HG03432 (cell line): ENCODE measurements around the gene ZNF594.
"Not testable (repeated sequence)": the region's sequence is repeated elsewhere in the genome, so short reads cannot be mapped to it uniquely, and the experiment has no call there.

ENCODE experiments used
- ATAC-seq: cut with Tn5 transposase; IDR thresholded peaks from one replicate; pipeline ENCODE4 v1.9.1; 2021; ENCODE audit warnings: mild to moderate bottlenecking, moderate library complexity; ENCODE audit not compliant: unreplicated experiment

ZNF594 gene

DNA sequence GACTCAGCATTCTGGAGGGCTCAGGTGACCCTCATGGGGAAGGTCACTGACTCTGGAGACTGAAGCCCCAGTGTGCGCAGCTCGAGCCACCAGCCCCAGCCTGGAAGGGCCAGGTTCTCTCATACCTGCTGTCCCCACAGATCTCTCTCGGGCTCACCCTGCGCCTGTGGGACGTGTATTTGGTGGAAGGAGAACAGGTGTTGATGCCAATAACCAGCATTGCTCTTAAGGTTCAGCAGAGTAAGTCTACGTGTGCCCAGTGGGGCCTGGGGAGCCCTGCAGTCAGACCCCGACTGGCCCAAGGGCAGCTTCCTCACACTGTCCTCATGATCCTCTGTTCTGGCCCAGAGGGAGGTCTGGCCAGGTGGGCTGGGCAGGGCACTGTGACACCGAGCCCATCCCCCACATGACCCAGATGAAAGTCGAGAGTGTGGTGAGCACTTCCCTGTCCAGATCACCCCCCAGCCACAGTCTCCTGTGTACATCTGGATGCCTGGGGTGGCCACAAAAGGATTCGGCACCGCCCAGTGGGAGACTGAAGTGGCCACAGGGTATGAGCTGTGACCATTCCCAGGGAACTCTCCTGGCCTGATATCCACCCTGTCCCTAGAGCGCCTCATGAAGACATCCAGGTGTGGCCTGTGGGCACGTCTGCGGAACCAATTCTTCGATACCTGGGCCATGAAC is 54.0 kb downstream of the ZNF594 start:
- ATAC-seq = not testable (repeated sequence)

DNA sequence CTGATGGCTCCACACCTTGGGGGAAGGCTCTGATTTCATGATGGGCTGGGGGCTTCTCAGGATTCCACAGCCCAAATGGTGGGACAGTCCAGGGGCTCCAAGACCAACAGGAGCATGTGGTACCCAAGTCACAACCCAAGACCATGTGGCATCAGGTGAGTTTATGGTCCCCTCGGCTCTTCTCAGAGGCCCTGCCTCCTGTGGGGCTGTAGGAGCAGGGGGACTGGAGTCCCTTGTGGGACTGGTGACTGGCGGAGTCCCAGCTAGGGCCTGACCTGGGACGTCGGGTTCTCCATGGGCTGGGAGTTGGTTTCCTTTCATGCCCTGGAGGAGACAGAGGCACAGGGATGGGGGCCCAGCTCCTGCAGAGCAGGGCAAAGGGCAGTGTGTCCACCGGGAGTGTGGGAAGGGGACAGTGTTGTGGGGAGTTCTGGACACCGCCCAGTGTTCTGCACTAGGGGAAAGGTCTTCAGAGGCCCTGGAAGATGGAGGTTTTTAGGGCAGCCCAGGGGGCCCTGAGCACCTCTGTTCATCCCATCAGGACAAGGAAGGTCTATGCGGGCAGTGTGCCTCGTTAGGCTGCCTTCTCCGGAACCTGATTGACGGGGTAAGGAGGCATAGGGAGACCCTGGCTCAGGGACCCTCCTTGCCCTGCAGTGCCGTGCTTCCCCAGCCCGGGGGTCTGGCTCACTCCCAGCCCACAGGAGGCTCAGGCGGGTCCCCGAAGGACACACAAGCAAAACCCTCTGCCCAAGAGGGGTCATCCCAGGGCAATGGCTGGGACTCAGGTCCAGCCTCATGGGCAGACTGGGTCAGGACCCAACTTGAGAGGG is 54.9 kb downstream of the ZNF594 start:
- not testable (repeated sequence) for ATAC-seq

DNA sequence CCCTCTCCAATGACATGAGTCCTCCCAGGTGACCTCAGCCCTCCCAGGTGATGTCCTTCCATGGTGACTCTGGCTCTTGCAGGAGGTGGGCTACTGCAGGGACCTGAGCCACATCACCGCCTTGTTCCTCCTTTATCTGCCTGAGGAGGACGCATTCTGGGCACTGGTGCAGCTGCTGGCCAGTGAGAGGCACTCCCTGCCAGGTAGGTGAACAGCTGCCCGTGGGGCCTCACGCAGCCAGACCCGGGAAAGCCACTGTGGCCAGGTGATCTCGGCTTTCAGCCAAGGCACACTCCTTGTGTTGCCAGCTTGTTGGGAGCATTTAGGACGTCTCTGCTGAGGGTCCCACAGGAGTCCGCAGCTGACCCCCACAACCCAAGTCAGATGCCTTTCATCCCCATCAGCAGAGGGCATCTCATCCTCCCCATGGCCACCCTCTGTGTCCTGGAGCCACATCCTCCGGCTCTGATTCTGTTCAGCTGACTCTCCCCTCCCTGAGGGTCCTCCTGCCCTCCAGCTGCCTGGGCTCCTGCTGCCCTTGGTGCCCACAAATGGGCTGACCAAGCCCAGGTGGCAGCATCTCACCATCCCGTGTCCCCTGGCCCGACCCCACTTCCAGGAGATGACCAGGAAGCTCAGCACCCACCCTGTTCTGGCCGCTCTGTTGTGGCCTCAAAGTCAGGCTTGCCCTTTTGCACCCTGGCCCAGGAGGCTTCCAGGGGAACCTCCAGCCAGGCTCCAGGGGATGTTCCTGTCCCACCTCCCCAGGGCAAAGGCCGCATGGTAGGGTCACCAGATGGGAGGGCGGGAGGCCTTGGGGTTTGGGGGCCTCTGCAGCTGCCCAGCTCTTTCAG is 55.7 kb downstream of the ZNF594 start:
- ATAC-seq = no peak

DNA sequence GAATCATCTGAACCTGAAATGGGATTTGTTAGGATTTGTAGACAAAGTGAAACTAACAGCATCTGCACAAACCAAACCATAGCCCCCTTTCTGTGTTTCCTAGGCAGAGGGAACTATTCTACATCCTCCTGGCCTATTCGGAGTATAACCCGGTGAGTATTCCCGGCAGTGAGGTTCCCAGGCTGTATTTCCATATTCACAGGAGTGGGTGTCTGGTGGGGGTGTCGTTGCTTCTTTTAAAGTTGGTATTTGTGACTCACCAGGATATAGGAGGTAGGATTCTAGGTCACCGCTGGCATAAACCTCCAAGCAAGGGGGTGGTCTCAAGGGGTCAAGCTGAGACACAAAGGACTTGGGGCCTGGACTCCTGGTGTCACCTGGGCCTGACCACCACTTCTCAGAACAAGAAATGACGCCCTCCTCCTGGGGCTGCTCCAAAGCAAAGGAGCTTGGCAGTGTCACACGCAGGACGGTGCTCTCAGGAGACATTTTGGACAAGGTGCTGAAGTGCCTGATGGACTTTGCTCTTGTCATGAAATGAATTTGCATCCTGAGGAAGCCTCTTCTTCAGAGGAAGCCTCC is 56.4 kb downstream of the ZNF594 start:
- not testable (repeated sequence) for ATAC-seq

DNA sequence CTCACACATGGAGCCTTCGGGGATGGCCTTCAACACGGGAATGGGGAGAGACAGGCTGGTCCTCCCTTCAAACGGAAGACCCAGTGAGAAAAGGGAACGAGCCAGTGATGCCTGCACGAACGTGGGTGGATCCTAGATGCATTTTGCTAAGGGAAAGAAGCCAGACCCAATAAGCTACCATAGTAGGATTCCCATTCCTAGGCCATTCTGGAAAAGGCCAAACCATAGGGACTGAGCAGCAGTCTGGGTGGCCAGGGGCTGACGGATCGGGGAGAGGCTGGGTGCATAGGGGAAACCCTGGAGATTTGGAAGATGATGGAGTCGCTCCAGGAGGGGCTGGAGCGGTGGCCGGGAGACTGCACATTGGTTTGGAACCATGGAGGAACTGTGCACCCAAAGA is 57.1 kb downstream of the ZNF594 start:
- ATAC-seq = not testable (repeated sequence)

DNA sequence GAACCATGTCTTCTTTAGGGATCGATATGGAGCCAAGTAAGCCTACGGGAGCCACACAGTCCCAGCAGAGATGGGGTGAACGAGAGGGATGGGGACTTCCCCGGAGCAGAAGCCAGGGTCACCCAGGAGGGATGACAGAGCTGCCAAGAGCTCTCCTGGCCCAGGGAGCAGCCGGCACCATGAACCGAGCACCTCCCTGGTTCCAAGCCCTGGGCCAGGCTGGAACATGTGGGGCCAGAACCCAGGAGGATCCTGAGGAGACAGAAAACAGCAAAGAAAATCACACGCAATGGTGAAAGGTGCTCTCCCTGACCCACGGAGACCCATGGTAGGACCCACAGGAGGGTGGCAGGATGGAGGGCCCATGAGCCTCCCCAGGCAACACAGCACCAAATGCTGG is 57.7 kb downstream of the ZNF594 start:
- not testable (repeated sequence) for ATAC-seq

DNA sequence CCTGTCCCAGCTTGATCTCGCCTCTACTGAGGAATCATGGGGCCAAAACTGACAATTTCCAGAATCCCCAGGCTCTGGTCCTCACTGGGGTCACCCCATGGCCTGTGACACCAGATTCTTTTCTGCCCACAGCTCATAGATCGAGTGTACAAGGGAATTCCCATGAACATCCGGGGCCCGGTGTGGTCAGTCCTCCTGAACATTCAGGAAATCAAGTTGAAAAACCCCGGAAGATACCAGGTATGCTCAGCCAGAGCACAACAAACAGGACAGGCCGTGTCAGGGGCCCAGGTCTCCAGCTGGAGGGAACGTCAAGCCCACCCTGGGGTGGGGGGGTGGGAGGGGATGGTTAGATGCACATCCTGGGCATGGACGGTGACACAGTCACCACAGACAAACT is 58.4 kb downstream of the ZNF594 start:
- no peak for ATAC-seq

DNA sequence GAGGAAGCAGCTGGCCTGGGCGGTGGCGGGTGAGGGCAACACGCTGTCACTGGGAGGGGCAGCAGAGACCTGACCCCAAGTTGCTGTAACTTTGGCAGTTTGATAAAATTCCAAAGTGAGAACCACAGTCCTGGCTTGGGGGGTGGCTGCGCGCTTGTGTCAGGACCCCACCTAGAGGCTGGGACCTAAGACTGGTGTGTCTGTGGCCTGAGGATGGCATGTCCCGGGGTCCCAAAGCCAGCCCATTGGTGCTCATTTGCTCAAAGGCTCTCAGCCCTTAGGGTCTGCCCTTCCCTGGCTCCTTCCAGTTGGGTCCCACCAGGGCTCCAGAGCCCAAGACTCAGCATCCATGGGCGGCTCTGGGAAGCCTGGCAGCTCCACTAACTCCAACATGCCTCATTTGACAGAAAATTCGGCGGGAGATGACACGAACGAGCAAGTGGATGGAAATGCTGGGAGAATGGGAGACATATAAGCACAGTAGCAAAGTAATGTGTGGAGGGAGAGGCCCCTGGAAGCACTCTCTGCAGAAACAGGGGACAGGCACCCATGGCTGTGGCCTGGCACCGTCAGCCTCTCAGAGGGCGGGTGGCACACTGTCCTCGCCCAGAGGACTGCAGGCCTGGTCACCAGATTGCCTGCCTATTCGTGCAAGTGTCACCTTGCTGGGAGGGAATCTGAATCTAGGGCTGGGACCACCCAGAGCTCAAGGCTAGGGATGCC is 59.0 kb downstream of the ZNF594 start:
- not testable (repeated sequence) for ATAC-seq

DNA sequence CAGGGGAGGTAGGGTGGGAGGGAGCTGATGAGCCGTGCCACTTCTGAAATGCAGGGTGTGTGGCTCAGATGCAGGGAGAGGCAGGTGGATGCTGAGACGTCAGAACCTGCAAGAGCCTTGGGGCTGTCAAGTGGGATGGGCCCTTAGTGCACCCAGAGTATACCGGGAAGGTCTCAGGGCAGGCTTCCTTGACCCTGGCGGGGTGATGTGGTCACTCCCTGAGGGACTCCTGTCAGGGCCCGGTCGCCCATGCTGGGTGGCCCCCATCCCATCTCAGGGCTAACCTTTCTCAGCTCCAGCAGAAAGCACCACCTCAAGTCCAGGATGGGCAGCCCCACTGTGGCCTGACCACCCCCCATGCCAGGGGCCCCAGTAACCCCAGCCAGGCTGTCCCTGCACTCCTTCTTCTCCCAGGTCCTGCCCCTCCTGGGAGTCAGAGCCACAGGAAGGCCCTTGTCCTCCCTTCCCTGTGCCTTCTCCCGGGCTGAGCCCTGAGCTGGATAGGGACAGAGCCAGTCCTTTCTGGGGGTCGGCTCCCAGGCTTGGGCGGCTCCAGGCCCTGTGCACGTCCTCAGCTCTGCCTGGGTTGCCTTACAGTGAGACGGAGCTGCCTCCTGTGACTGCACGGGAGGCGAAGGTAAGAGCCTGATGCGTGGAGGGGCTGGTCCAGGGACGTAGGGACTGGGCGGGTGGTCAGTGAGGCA is 59.7 kb downstream of the ZNF594 start:
- not testable (repeated sequence) for ATAC-seq

DNA sequence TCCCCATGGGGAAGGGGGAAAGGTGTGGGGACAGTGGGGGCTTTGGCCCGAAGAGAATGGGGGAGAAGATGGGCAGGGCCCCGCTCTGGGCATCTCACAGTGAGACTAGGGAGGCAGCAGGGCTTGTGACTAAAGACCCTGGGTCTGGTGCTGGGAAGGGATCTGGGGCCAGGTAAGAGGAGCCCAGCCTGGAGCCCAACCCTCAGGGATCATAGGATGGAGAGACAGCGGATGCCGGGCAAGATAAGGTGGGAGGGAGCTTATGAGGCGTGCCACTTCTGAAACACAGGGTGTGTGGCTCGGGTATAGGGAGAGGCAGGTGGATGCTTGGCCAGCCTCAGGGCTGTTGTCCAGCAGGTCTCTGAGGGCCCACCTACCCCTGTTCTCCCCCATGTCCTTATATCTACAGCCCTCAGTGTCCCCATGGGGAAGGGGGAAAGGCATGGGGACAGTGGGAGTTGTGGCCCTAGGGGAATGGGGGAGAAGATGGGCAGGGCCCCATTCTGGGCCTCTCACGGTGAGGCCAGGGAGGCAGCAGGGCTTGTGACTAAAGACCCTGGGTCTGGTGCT is 60.4 kb downstream of the ZNF594 start:
- no peak for ATAC-seq

DNA sequence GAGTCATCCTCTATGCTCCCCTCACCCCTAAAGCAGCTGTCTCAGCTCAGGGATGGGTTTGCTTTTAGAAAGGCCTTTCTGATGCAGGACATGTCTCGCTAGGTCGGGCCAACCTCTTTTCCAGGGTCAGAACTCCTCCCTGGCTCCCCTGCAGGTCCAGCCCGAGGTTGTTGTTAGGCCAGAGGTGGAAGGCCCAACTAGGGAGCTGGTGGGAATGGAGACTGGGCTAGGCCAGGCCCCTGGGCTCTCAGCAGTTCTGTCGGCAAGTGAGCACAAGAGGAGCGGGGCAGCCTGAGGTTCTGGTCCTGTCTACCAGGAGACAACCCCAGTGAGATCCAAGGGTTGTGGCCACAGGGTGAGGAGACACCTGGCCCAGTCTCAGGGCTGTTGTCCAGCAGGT is 61.0 kb downstream of the ZNF594 start:
- not testable (repeated sequence) for ATAC-seq

DNA sequence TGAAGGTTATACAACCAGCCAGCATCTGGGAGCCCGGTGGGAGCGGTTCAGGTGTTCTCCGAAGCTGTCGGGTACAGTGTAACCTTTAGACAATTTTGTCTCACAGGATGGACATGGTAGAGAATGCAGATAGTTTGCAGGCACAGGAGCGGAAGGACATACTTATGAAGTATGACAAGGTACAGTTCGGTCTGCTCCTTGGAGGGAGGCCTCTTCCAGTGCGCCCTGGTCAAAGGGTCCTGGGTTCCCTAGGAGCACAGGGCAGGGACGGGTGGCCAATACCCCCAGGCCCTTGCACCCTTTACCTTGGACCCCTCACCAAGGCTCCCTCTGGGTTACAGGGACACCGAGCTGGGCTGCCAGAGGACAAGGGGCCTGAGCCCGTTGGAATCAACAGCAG is 61.4 kb downstream of the ZNF594 start:
- not testable (repeated sequence) for ATAC-seq

DNA sequence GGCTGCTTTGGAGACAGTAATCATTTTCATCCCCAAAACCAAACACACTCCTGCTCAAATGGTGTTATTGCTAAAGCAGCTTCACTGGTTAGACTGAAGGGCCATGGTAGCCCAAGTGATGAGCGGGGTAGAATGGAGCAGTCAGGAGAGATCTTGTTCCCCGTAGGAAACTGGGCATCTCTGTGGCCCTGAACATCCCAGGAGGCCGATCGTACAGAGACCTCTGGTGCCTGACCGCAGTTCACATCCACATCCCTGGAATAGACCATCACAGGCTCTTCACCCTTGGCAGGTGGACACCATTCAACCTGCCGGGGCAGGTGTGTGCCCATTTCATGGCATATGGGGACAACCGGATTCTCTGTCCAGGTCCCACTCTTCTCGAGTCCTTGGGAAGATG is 61.9 kb downstream of the ZNF594 start:
- ATAC-seq = not testable (repeated sequence)
